ENCODE data around the gene GPRC5B.

The GPRC5B gene

GRCh38 chr16:19884611-19885450, at the start of gene GPRC5B:
GPRC5B (minus strand) TSS chr16:19884848; CDS start chr16:19872845, 12,003 bp downstream.
- peak; percentile 41 for DNase-seq (ENCODE audit: low read depth)

GRCh38 chr16:19933740-19934139, 49.1 kb upstream of the GPRC5B start:
- no peak for DNase-seq (ENCODE audit: low read depth)

GRCh38 chr16:19929062-19929511, 44.4 kb upstream of the GPRC5B start:
- DNase-seq (ENCODE audit: low read depth), result no peak

DNA sequence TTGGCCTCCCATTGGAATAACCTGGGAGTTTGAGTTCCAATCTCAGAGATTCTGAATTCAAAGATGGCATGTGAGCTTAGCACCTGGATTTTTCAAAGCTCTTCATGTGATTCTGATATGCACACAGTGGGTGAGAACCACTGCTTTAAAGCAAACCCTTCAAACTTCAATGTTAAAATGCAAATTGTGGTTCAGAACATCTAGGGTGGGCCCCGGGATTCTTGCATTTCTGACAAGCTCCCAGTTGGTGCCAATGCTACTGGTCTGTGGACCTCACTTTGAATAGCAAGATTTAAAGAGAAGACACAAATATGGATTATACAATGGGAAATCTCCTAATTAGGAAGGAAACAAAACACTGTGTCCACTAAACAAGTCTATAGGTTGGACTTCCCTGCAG, 43.8 kb upstream of the GPRC5B start:
- no peak for DNase-seq (ENCODE audit: low read depth)

DNA sequence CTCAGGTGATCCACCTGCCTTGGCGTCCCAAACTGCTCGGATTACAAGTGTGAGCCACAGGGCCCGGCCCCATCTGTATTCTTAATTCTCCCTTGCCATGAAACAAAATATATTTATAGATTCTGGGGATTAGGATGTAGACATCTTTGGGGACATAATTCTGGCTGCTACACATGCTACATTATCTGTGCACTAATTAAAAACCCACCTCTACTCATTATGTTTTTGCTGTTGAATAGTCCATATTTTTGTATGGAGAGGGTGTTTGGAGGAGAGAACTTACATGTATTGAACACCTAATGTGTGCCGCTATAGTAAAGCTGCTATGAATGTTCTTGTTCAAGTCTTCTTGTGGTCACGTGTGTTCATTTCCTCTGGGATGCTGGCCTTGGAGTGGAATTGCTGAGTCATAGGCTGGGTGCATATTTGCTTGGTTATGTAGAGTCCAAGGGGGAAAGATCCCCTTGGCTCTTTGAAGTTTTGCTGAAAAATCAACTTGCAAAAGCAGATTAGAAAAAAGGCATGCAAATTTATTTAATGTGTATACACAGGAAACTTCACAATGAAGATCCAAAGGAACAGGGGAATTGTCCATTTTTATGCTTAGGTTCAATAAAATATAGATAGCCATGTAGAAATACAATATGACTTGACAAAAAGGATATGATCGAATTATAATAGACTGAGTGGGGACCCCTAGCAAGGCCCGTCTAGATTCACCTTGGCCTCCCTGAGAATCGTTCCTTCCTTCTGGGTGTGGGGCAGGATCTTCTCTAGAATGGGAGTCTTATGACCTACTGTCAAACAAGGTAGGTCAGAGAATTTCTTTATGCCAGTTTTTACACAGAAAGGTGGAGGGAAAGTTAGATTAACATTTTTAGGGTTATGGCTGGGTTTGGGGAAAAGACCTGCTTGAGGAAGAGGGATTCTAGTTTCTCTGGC, 42.1 kb upstream of the GPRC5B start:
- no peak for DNase-seq (ENCODE audit: low read depth)

GRCh38 chr16:19923396-19923795, 38.7 kb upstream of the GPRC5B start:
- no peak for DNase-seq (ENCODE audit: low read depth)

DNA sequence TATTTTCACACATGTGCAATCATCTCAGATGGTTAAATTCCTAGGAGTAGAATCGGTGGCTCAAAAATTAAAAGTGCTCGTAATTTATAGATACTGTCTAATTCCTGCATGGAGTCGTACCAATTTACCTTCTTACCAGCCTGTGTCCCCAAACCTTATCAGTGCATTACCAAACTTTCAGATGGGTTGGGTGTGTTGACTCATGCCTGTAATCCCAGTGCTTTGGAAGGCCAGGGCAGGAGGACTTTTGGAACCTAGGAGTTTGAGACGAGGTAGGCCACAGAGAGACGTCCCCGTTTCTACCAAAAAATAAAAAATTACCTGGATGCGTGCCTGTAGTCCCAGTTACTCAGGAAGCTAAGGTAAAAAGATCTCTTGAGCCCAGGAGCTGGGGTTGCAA, 34.5 kb upstream of the GPRC5B start:
- DNase-seq (ENCODE audit: low read depth), result no peak

GRCh38 chr16:19916064-19916463, 31.4 kb upstream of the GPRC5B start:
- DNase-seq (ENCODE audit: low read depth), result no peak

DNA sequence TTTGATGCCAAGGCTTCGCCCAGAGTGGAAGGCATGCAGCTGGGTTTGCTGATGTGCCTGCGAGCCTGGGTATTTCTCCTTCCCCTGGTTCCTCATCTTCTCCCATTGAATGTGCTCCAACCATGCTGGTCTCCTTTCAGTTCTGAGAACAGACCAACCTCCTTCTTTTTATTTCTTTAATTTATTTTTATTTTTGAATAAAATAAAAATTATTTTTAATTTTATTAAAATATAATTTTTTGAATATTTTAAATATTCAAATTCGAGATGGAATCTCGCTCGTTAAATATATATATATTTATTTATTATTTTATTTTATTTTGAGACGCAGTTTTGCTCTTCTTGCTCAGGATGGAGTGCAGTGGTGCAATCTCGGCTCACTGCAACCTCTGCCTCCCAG, 30.2 kb upstream of the GPRC5B start:
- no peak for DNase-seq (ENCODE audit: low read depth)

GRCh38 chr16:19913340-19913645, 28.6 kb upstream of the GPRC5B start:
- no peak for DNase-seq (ENCODE audit: low read depth)

- no peak for DNase-seq (ENCODE audit: low read depth)
Observed at GRCh38 chr16:19912455-19913339, 28.0 kb upstream of the GPRC5B start.

GRCh38 chr16:19911747-19912454, 27.3 kb upstream of the GPRC5B start:
- DNase-seq (ENCODE audit: low read depth), result no peak

- no peak for DNase-seq (ENCODE audit: low read depth)
Observed at GRCh38 chr16:19911204-19911603, 26.6 kb upstream of the GPRC5B start.

- no peak for DNase-seq (ENCODE audit: low read depth)
Observed at GRCh38 chr16:19909750-19910322, 25.2 kb upstream of the GPRC5B start.

- no peak for DNase-seq (ENCODE audit: low read depth)
Observed at GRCh38 chr16:19908921-19909320, 24.3 kb upstream of the GPRC5B start.

GRCh38 chr16:19907161-19907992, 22.7 kb upstream of the GPRC5B start:
- peak; percentile 53 for DNase-seq (ENCODE audit: low read depth)

GRCh38 chr16:19901164-19901563, 16.5 kb upstream of the GPRC5B start:
- no peak for DNase-seq (ENCODE audit: low read depth)

DNA sequence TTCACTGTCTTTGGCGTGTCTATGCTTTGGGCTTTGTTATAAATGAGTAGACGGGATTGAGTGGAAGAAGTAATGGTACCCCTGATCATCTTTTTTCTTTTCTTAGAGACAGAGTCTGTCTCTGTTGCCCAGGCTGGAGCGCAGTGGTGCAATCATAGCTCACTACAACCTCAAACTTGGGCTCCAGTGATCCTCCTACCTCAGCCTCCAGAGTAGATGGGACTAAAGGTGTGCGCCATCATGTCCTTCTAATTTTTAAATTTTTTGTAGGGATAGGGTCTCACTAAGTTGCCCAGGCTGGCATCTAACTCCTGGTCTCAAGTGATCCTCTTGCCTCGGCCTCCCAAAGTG, 14.9 kb upstream of the GPRC5B start:
- DNase-seq (ENCODE audit: low read depth), result no peak

DNA sequence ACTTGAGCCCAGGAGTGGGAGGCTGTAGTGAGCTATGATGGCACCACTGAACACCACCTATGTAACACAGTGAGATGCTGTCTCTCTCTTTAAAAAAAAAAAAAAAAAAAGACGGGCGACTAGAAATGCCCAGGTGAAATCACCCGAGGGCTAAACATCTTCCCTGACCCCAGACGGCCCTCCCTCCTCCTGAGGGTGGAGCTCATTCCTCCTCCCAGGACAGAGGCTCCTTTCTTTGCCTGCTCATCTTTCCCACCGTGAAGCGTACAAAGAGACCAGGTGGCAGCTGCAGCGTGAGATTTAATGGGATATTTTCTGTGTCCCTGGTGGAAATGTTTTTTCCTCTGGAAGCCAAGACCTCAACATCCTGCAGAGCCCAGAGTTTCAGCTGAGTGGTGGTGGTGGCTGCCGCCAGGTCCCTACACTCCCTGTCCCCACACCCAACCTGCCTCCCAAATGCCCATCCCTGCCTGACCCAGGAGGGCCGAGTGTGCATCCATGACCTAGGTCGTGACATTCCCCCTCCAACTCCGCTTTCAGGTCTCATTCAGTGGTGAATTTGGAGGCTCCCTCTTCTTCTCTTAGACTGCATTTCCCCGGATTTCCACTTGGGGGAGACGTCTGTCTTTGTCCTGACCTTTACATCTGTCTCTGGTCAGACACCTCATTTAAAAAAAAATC, 14.4 kb upstream of the GPRC5B start:
- no peak for DNase-seq (ENCODE audit: low read depth)

DNA sequence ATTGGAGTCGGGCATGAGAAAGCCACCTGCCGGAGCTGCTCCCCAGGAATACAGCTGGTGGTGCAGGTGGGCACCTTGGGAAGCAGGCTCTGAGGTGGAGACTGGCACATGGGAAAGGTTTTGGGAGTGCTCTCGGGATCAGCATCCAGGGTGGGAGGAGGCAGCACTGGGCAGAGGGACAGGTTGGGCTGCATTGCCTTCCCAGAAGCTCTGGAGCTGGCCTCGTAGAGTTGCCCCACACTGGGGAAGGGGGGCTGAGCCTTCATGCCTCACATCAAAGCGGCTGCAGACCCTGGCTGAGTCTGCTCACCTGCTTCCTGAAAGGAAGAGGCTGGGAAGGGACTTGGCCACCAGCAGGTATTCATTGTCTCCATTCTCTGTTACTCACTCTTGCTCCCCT, 13.5 kb upstream of the GPRC5B start:
- DNase-seq (ENCODE audit: low read depth), result no peak
